WI38 (cell line): ENCODE data around the gene OLFML3.

Experiments
- H3K4me3 ChIP-seq: 2 replicates; pipeline ENCODE4 v1.5.1; 2011; ENCODE audit warnings: low read depth, mild to moderate bottlenecking, control low read depth, low read length
- TF ChIP-seq, protein P1 (sequence below): IDR thresholded peaks from 2 replicates; pipeline ENCODE4 v1.5.1; 2012; ENCODE audit warnings: low read depth, mild to moderate bottlenecking, control low read depth, low read length

OLFML3 gene

DNA sequence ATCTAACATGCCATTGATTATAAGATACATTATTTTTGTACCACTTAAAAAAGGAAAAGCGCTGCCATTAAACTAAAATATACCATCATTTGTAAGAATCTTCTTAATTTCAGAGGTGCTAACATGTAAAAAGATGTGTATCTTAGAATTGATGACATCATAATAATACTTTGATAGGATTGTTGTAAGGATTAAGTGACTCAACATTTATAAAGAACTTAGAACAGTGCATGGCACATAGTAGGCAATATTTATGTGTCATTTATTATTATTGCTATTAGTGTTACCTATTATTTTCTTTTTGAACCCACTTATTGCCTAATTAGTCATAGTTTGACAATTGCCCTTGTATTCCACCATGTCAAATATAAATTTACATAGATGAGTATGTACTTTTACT, 28.4 kb upstream of the OLFML3 start:
- TF ChIP-seq, protein P1, sequence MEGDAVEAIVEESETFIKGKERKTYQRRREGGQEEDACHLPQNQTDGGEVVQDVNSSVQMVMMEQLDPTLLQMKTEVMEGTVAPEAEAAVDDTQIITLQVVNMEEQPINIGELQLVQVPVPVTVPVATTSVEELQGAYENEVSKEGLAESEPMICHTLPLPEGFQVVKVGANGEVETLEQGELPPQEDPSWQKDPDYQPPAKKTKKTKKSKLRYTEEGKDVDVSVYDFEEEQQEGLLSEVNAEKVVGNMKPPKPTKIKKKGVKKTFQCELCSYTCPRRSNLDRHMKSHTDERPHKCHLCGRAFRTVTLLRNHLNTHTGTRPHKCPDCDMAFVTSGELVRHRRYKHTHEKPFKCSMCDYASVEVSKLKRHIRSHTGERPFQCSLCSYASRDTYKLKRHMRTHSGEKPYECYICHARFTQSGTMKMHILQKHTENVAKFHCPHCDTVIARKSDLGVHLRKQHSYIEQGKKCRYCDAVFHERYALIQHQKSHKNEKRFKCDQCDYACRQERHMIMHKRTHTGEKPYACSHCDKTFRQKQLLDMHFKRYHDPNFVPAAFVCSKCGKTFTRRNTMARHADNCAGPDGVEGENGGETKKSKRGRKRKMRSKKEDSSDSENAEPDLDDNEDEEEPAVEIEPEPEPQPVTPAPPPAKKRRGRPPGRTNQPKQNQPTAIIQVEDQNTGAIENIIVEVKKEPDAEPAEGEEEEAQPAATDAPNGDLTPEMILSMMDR: no peak
- no peak overlapping the region for H3K4me3 ChIP-seq

DNA sequence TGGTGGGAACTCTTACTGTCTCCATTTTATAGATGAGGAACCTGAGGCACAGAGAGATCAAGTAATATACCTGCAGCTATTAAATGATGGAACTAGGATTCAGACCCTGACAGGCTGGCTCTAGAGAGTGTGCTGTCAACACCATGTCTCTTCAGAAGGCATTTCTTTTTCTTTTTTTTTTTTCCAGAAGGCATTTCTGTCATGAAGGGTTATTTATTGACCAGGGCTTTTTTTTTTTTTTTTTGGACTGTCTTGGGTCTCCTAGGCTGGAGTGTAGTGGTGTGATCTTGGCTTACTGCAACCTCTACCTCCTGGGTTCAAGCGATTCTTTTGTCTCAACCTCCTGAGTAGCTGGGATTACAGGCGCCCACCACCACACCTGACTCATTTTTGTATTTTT, 27.6 kb upstream of the OLFML3 start:
- TF ChIP-seq, protein P1: no peak
- no peak overlapping the region for H3K4me3 ChIP-seq

DNA sequence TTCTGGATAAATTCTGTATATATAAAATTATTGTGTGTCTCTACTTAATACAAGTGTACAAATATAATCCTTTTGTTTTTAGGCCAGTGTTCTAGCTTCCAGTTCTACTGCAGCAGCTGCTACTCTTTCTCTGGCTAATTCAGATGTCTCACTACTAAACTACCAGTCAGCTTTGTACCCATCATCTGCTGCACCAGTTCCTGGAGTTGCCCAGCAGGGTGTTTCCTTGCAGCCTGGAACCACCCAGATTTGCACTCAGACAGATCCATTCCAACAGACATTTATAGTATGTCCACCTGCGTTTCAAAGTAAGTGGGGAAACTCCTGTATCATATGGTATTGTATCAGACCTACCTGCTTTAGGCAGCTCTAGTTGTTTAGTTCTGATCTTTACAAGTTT, 21.3 kb upstream of the OLFML3 start:
- H3K4me3 ChIP-seq: no peak overlapping the region
- TF ChIP-seq, protein P1: no peak

DNA sequence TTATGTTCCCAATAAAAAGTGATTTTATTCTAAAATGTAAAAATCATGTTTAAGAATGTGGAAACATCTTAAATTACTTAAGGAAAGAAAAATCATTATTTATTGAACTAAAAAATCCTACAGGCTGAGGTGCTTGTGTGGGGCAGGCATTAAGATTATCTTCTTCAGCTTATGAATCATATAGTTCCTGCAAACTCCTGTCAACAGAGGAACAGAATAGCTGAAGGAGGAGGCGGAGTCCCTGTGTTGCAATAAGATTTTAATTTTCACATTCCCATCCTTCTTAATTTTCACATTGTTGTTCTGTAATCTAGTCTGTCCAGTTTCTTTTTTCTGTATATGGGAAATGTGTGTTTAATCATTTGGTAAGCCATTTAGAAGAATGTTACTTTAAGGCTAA, 20.6 kb upstream of the OLFML3 start:
- no peak overlapping the region for H3K4me3 ChIP-seq
- TF ChIP-seq, protein P1: no peak

DNA sequence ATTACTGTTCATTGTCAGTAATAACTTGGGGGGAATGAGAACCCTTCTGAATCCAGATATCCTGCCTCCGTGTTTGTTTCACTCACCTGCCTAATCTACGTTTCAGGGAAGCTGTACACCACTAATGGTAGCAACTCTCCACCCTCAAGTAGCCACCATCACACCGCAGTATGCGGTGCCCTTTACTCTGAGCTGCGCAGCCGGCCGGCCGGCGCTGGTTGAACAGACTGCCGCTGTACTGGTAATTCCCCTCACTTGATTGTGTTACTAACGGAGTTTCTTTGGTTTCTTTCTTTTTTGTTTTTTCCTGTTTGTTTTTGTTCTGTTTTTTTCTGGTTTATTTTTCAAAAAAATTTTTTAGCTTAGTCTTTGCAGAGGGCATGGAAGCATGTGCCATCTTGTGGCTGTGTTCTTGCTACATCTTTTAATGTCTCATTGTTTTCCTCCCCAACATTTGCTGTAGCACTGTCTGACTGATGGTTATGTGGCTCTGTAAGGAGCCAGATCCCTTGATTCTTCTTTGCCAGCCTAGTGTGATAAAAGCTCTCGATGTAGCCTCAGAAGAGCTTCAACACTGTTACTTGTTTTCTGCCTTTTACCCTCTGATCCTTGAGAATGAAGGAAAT, 15.9 kb upstream of the OLFML3 start:
- TF ChIP-seq, protein P1: no peak

DNA sequence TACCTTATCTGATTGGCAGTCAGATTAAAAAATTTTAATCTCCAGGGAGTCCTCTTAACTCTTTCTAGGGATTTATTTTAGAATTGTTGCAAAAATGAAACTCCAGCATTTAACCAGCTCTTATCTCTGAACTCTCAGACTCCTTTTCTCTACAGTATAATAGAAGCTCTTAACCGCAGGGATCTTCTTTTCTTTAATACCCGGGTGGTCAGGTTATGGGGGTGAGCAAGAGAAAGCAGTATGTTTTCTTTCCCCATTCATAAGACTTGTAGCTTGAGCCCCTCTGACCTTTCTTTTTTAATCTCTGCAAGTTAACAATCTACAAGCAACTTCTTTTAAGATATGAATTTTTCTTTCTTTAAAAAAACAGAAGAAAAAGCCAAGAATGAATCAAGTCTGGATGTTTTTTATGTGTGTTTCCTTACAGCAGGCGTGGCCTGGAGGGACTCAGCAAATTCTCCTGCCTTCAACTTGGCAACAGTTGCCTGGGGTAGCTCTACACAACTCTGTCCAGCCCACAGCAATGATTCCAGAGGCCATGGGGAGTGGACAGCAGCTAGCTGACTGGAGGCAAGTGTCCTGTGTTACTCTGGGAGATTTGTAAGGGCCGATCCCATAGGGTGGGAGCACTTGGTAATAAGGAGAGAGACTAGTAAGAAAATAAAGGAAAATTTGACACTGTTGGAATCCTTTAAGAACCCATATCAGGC, 13.4 kb upstream of the OLFML3 start:
- TF ChIP-seq, protein P1: no peak
- no peak overlapping the region for H3K4me3 ChIP-seq

More for the DNA sequence above, 15.9 kb upstream of the OLFML3 start:
- no peak overlapping the region for H3K4me3 ChIP-seq

DNA sequence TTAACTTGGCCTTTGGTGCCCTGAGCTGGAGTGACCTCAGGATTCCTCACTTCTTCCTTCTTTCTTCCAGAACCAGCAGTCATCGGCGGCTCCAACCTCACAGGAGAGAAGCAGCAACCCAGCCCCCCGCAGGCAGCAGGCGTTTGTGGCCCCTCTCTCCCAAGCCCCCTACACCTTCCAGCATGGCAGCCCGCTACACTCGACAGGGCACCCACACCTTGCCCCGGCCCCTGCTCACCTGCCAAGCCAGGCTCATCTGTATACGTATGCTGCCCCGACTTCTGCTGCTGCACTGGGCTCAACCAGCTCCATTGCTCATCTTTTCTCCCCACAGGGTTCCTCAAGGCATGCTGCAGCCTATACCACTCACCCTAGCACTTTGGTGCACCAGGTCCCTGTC, 6.3 kb upstream of the OLFML3 start:
- H3K4me3 ChIP-seq: no peak overlapping the region
- TF ChIP-seq, protein P1: no peak
